Raji (cell line): ENCODE data around the gene SFMBT1.

Source experiments
- POLR2A ChIP-seq: IDR thresholded peaks from 2 replicates; pipeline ENCODE4 v1.6.1; 2011; ENCODE audit warnings: low read depth, low read length, control low read depth; ENCODE audit not compliant: insufficient read depth

Gene SFMBT1

DNA sequence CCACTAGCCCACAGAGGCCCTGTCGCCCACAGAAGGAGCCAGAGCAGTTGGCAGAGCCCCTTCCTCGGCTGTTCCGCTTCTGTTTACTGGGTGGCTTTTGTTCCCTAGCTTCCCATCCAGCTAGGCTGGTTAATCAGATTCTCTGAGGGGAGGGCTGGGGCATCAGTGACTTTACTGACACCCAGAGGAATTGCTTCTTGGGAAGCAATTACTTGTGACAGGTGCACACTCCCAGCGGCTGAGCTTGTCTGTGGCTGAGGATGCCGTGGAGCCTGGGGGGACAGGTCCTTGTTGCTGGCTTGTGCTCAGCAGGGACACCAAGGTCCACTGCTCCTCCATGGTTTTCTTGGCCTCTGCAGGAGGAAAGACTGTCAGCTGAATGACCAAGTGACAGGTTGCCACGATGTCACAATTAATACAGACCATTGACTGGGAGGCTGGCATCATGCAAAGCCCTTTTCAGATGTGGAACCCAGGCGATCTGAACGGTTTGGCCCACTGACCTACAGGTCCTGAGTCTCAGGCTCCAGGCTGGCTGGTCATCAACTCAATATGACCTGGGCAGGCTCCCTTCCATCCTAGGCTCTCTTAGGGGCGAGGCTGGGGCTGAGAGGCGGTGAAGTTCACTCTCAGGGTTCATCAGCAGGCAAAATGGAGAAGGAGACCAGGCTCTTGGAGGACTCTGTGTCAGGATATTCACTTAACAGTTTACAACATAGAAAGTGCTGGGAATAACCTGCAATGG lies 31.8 kb upstream of the SFMBT1 start:
- TF ChIP-seq POLR2A: no peak

DNA sequence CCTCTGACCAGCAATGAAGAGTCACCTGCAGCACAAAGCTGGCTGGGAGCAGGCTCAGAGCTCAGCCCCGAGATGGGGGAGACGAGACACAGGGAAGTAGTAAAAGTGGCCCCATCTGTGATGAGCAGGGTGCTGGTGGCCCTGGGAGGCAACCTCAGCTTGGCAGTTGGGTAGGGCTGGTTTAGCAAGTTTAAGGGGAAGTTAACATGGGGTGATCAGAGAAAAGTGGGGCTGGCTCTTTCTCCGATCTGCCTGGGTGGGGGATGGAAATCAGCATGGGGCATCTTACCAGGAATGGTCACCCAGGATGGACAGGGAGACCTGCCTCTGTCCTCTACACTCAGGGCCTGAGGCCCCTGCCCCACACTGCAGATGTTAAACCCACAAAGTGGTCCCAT lies 29.9 kb upstream of the SFMBT1 start:
- TF ChIP-seq POLR2A: no peak

DNA sequence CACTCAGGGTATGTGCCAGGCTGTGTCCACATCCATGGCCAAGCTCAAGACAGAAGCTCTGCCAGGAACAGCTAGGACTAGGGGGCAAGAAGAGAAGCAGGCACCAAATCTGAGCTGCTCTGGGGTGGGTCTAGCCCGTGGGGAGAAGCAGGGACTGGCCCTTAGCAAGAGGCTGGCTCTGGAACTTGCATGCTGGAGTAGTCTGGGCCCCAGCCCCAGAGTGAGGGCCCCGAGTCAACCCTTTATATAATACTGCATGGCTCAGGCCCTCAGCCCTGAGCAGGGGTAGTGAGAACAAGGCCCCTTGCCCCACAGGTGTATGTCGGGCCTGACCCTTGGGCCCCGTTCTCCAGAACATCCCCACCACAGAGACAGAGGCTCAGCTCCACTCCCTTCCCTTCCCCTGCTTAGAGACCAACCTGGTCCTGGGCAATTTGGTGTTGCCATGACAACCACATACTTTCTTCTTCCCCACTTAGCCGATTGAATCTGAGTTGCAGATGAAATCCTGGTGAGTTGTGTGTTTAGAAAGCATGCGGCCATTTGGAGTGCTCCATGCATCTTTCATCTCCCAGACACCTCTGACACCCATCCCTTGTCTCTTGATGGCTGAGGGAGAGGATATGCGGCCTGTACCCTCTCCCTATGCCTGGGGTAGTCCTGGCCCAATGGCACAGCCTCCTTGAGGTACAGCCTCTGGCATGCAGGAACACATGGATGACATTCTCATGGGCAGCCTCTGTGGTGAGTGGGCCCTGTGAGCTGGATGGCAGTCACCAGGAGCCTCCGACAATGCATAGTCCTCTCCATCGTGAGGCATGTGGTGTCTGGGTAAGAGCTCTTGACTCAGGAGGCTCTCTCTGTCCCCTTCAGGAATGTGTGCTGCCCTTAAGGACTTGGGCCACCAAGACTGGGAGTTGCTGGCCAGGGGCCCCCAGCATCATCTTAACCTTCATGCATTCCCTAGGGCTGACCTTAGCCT lies 29.2 kb upstream of the SFMBT1 start:
- TF ChIP-seq POLR2A: no peak

DNA sequence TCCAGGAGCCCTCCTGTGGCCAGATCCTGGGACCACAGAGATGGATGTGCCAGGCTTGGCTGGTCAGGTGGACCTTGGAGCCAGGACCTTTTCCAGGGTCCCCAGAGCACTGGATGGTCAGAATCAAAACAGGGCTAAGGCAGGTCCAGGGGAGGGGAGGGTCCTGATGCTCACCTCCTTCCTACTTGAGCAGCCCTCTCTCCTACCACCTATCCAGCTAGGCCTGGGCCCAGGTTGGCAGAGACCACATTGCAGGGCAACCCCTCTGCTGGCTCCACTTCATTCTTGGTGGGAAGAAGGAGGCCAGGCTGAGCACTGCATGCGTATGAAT lies 28.5 kb upstream of the SFMBT1 start:
- TF ChIP-seq POLR2A: no peak

DNA sequence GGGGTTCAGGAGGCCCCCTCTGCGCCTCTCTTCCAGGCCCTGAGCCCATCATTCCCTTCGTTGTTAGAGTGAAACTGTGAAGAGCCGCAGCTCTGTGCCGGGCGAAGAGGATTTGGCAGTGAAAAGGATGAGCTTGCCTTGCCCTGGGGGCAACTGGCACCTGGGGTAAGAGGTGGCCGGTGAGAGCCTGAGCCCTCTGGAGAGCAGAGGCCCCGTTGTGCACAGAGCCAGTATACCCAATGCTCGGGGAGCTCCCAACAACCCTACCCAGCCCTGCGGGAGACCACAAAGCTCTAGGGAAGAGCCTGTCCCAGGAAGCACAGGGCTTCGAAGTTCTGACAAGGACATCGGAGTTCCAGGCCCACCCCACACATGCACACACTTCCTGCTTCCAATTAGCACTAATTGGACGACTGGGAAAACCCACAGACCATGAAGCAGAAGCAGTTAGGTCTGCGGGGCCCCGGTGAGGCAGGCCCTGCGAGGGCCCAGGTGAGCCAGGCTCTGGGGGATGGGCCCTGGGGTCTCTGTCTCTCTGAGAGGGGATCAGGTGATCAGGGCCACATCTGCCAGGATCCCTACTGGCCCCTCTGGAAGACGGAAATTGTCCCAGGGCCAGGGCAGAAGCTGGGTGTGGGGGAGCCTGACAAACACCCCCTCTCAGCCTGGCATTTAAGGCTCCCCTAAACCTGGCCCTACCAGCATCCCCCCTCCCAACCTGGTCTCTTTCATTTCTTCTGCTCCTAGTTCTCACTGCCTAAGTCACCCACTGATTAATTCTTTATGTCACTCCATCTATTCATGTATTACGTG lies 27.9 kb upstream of the SFMBT1 start:
- TF ChIP-seq POLR2A: no peak

DNA sequence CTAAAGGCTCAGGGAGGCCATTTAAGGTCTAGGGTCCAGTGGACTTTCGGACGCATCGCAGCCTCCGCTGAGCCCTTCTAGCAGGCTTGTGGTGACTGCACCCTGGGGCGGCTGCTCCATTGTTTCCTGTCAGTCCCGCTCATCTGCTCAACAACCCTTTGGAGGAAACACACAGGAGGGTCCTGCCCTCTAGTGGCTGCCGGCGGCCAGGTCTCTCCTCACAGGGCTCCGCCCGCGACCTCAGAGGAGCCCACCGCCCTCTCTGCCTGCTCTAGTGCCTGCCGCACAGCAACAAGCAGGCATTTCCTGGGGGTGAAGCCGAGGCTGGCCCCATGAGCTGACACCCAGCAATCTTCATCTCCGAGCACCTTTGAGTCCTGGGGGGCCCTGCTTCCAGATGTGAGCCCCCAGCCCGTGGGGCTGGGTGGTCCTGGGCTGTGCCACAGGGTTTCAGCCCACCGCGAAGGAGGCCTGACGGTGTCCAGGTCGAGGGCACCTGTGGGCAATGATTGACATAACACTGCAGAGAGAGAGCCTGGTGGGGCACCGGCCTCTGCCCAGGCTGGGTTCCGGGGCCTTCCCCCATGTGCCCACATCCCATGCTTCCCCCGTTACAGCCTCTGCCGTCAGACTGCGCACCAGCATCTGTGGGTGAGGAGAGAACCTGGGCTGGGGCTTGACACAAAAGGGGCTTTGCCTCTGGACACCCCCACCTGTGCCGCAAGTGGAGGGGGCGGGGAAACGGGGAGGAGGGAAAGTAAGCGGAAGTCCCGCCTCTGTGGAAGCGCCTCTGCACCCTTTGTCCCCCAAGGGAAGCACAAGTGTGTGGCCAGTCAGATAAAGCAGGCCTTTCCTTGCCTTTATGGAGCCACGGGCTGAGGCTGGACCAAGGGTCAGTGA lies 27.0 kb upstream of the SFMBT1 start:
- TF ChIP-seq POLR2A: peak; percentile 21; the same call in 1 of the 2 replicates

DNA sequence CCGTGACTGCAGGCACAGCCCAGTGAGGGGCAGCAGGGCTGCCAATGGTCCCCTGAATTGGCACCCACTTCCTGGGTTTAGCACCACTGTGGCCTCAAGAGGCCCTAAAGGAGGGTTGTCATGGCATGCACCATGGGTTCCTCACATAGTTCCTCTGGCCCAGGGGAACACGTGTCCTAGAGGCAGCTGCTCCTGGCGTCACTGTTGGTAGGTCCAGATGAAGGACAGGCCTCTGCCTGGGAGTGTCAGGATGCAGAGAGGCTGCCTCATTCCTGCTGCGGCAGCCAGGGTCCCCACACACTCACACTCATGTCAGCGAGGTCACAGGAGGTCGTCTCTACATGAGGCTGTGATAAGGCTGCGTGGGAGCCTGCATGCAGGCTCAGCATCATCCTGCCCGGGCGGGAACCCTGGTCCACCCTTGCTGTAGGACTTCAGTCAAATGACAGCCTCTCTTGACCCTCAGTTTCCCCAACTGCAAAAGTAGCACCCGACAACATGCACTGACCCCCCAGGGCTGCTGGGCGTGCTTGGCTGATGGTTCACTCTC lies 26.1 kb upstream of the SFMBT1 start:
- no peak for TF ChIP-seq POLR2A

DNA sequence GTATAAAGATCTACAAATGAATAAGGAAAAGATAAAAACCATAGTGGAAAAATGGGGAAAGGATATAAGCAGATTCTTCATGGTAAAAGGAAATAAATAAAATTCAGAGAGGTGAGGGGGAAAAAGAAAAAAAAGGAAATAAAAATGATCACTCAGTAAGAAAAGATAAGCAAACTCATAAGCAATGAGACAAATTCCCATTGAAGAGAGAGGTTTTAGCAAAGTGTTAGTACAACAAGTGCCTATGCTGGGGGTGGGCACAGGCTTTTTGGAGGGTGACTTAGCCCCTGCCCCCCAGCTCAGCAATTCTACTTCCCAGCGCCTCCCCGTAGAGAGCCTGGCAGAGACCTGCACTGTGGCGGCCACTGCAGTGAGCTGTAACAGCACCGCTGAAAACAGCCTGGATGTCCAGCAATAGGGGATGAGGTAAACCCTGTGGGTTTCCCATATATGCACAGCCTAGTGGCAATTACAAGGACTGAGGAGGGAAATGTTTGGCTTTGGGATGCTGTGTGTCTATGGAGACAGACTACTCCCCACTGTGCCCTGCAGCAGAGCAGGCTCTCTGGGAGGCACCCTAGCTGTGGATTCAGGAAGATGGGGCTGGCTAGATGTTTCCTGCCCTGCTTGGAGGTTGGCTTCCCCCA lies 23.7 kb upstream of the SFMBT1 start:
- no peak for TF ChIP-seq POLR2A

DNA sequence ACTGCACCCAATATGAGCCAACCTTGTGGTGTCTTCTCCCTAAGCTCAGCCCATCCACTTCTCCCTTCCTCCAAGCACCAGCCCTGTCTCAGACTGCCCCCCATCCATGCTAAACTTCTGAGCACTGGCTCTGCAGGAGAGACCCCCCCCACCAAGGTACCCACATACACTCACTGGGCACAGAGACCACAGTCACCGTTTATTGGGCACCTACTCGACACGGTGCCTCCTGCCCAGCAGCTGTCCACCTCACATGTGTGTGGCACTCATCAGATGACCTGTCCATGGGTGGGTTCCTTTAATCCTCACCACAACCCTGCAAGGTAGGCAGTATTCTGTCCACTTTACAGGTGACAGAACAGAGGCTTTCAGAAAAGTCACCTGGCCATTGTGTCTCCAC lies 22.3 kb upstream of the SFMBT1 start:
- TF ChIP-seq POLR2A: no peak

DNA sequence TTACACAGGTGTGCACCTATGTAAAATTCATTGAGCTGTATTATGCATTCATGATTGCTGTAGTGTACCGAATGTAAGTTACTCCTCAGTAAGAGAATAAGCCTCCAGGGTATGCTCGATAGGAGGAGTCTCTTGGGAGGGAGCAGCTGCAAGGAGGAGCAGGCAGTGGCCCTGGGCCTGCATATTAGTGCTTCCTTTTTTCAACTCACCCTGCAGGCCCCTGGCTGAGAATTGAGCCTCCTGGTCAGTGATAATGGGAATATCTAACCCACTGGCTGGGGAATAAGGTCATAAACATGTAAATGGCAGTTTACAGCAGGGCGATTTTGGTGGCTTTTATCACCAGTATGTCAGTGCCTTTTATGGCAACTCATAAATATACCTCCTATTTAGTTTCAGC lies 21.7 kb upstream of the SFMBT1 start:
- TF ChIP-seq POLR2A: no peak

DNA sequence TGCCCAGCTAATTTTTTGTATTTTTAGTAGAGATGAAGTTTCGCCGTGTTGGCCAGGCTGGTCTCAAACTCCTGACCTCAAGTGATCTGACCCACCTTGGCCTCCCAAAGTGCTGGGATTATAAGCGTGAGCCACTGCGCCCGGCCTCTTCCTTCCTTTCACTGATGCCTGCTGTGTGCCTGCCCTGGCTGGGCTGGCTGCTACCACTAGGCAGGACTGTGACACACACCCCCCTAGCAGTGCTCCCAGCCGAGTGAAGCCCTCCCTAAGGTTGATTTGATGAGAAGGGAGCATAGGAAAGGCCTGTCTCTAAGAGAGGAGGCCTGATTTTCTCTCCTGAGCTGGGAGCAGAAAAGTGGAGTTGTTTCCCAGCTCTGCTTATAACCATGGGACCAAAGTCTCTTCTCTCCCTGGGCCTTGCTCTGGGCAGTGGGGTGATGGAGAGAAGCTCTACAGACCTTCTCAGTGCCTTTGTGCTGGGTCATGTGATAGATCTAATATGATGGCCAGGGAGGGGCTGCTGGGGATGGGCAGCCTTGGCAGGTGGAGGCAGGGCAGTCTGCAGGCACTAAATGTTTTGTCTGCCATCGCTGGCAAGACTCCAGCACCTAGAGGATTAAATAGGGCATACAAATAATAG lies 20.1 kb upstream of the SFMBT1 start:
- no peak for TF ChIP-seq POLR2A

DNA sequence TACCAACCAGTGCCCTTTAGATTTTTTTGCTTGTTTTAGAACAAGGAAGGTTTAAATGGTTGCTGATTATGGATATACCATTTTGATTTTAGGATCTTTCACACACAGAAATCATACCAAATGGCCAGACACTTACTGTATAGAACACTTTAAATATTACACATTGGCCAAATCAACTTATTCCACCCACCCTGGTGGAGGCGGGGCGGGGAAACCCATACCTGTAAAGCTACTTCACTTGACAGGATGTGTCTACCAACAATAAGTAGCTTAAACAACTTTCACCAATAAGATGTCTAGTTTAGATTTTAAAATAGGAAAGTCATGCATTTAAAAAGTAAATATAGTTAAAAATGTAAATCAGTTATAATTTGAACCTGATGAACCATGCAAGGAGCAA lies 17.0 kb upstream of the SFMBT1 start:
- TF ChIP-seq POLR2A: no peak

DNA sequence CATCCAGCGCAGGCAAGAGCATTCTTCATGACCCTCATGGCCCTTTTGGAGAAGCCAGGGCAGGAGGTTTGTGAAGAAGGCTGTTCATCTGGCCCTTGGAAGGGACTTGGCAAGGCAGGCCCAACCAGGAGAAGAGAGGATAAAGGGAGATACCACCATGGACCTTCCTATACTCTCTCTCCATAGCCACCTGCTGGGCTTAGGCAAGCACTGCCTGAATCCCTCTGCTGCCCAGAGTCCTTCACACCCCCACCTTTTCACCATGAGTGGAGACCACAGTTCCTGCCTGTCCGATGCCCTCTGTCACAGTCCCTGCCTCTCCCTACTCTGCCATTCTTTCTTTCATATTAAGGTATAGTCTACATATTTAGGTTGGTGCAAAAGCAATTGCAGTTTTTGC lies 10.6 kb upstream of the SFMBT1 start:
- no peak for TF ChIP-seq POLR2A
